ENCODE data around the gene KISS1.

DNA sequence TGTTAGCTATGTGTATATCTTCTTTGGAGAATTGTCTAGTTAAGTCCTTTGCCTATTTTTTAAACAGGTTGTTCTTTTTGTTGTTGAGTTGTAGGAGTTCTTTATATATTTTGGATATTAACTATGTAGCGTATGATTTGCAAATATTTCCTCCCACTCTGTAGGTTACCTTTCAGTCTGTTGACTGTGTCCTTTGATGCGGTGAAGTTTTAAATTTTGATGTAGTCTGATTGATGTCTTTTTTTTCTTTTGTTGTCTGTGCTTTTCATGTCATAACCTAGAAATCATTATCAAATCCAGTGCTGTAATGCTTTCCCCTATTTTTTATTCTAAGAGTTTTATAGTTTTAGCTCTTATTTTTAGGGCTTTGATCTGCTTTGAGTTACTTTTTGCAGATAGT is 8.7 kb upstream of the KISS1 start:
- no peak for TF ChIP-seq POLR2AphosphoS5 (IDR thresholded peaks at IDR 0.05)
- no peak for TF ChIP-seq CTCF (IDR thresholded peaks at IDR 0.05 in 8 of 11, conservative IDR thresholded peaks at IDR 0.05 in 3 of 11)
- TF ChIP-seq POLR2A (IDR thresholded peaks at IDR 0.05) = no peak
